Measurements from ENCODE around the gene NFE2L2.

GRCh38 chr2:177221534-177221933 is 43.0 kb downstream of the NFE2L2 start:
- no peak for TF ChIP-seq CTCF (IDR thresholded peaks at IDR 0.05; ENCODE audit: poor library complexity)
- TF ChIP-seq EZH2phosphoT487 (IDR thresholded peaks at IDR 0.05; ENCODE audit: low read depth, severe bottlenecking, unreplicated experiment): no peak

Measured in hepatocyte (in vitro differentiated cells).